ENCODE data around the gene VWA2. TPM values are rescaled to one million over a fixed set of nuclear protein-coding genes. Genes with fewer than 3 reads are reported as not detected.

VWA2 gene
- polyA plus RNA-seq, 1 donor from 2014 or later, result not detected

- no peaks in the 10 kb centered on the region for H4K20me1 ChIP-seq (ENCODE audit: insufficient read depth)
- H3K79me2 ChIP-seq (replicated peaks; ENCODE audit: insufficient read depth, low read length), result no peaks in the 10 kb centered on the region
- H3F3A ChIP-seq (ENCODE audit: insufficient read depth, low read length, poor library complexity, severe bottlenecking), result no peaks in the 10 kb centered on the region
- no peaks in the 10 kb centered on the region for H3K9me2 ChIP-seq (ENCODE audit: insufficient read depth, low read length)
- H3K4me2 ChIP-seq (ENCODE audit: low read length), result no peak overlapping the region
- H3K9ac ChIP-seq (ENCODE audit: low read length), result no peak overlapping the region
- no peaks in the 10 kb centered on the region for H3K36me3 ChIP-seq (ENCODE audit: insufficient read depth, low read length)
- H3K9me3 ChIP-seq (ENCODE audit: low read length), result no peaks in the 10 kb centered on the region
- no peaks in the 10 kb centered on the region for H3K27me3 ChIP-seq (ENCODE audit: insufficient read depth, low read depth, low read length)
- TF ChIP-seq REST (IDR thresholded peaks at IDR 0.05; ENCODE audit: borderline replicate concordance) (no peak), EZH2 (IDR thresholded peaks at IDR 0.05; ENCODE audit: borderline replicate concordance, insufficient read depth, low read length, poor library complexity, severe bottlenecking) (no peak), POLR2AphosphoS5 (IDR thresholded peaks at IDR 0.05) (no peak), EP300 (conservative IDR thresholded peaks at IDR 0.05; ENCODE audit: poor library complexity, severe bottlenecking) (no peak), MXI1 (conservative IDR thresholded peaks at IDR 0.05; ENCODE audit: poor library complexity, severe bottlenecking) (no peak), RAD21 (conservative IDR thresholded peaks at IDR 0.05) (no peak), TAF1 (IDR thresholded peaks at IDR 0.05; ENCODE audit: low read depth) (no peak), CTCF (IDR thresholded peaks at IDR 0.05; ENCODE audit: poor library complexity, severe bottlenecking) (no peak), SMC3 (conservative IDR thresholded peaks at IDR 0.05; ENCODE audit: poor library complexity) (no peak)
- H2AFZ ChIP-seq (ENCODE audit: low read depth, low read length), result no peak overlapping the region
- no peak overlapping the region for H3K27ac ChIP-seq (ENCODE audit: low read length)
- H3K4me3 ChIP-seq (ENCODE audit: low read length), result no peak overlapping the region
Observed at GRCh38 chr10:114258274-114258840, 19.3 kb downstream of the VWA2 start.

GRCh38 chr10:114259824-114260223 lies 20.8 kb downstream of the VWA2 start:
- H4K20me1 ChIP-seq (ENCODE audit: insufficient read depth), result no peaks in the 10 kb centered on the region
- no peak overlapping the region for H3K9ac ChIP-seq (ENCODE audit: low read length)
- no peaks in the 10 kb centered on the region for H3K9me3 ChIP-seq (ENCODE audit: low read length)
- H3K9me2 ChIP-seq (ENCODE audit: insufficient read depth, low read length), result no peaks in the 10 kb centered on the region
- no peak overlapping the region for H3K27ac ChIP-seq (ENCODE audit: low read length)
- H2AFZ ChIP-seq (ENCODE audit: low read depth, low read length), result no peak overlapping the region
- H3K27me3 ChIP-seq (ENCODE audit: insufficient read depth, low read depth, low read length), result no peaks in the 10 kb centered on the region
- H3K4me2 ChIP-seq (ENCODE audit: low read length), result no peak overlapping the region
- H3K79me2 ChIP-seq (replicated peaks; ENCODE audit: insufficient read depth, low read length), result no peaks in the 10 kb centered on the region
- H3K36me3 ChIP-seq (ENCODE audit: insufficient read depth, low read length), result no peaks in the 10 kb centered on the region
- H3F3A ChIP-seq (ENCODE audit: insufficient read depth, low read length, poor library complexity, severe bottlenecking), result no peaks in the 10 kb centered on the region
- TF ChIP-seq TAF1 (IDR thresholded peaks at IDR 0.05; ENCODE audit: low read depth) (no peak), EP300 (conservative IDR thresholded peaks at IDR 0.05; ENCODE audit: poor library complexity, severe bottlenecking) (no peak)
- no peak overlapping the region for H3K4me3 ChIP-seq (ENCODE audit: low read length)

Measured in neural cell (in vitro differentiated cells).